PFSK-1 (cell line): ENCODE results near the gene RPL38.

Source experiments
- FOXP2 ChIP-seq: optimal IDR thresholded peaks from 2 replicates; pipeline ENCODE3; 2011; ENCODE audit warnings: borderline replicate concordance, control low read depth, inconsistent platforms; ENCODE audit not compliant: insufficient read depth; ENCODE audit errors: extremely low read length, extremely low read depth
- POLR2AphosphoS5 ChIP-seq: IDR thresholded peaks from 2 replicates; pipeline ENCODE4 v1.6.1; 2012; ENCODE audit warnings: low read depth, mild to moderate bottlenecking, control low read depth, low read length, moderate library complexity
- REST ChIP-seq, 2 experiments: IDR thresholded peaks; 2 replicates each; pipeline versions ENCODE4 v1.6.1 to v1.8.0; 2011 to 2012; ENCODE audit warnings: low read depth in 2 of 2, low read length in 2 of 2, control low read depth in 1 of 2, inconsistent platforms in 1 of 2, mild to moderate bottlenecking in 1 of 2, moderate library complexity in 1 of 2; ENCODE audit not compliant: insufficient read depth in 1 of 2
- SIN3A ChIP-seq: IDR thresholded peaks from 2 replicates; pipeline ENCODE4 v1.6.1; 2012; ENCODE audit warnings: mild to moderate bottlenecking, low read length, moderate library complexity, borderline replicate concordance; ENCODE audit not compliant: insufficient read depth
- TAF1 ChIP-seq: IDR thresholded peaks from 2 replicates; pipeline ENCODE4 v1.6.1; 2012; ENCODE audit warnings: low read length, control low read depth, borderline replicate concordance; ENCODE audit not compliant: insufficient read depth

RPL38 gene

GRCh38 chr17:74183411-74183810, 20.1 kb upstream of the RPL38 start:
- TF ChIP-seq SIN3A (no peak), REST (IDR thresholded peaks at IDR 0.05; ENCODE audit: insufficient read depth in 1 of 2, low read depth in 2 of 2, low read length in 2 of 2) (no peak), POLR2AphosphoS5 (no peak), TAF1 (no peak)

- TF ChIP-seq TAF1 (no peak), REST (IDR thresholded peaks at IDR 0.05; ENCODE audit: insufficient read depth in 1 of 2, low read depth in 2 of 2, low read length in 2 of 2) (no peak), SIN3A (no peak), FOXP2 (no peak), POLR2AphosphoS5 (no peak)
Observed at GRCh38 chr17:74185571-74186185, 17.8 kb upstream of the RPL38 start.

- TF ChIP-seq FOXP2 (no peak), POLR2AphosphoS5 (no peak), SIN3A (no peak), TAF1 (no peak), REST (IDR thresholded peaks at IDR 0.05; ENCODE audit: insufficient read depth in 1 of 2, low read depth in 2 of 2, low read length in 2 of 2) (no peak)
Observed at GRCh38 chr17:74186498-74186897, 17.0 kb upstream of the RPL38 start.

- TF ChIP-seq FOXP2 (no peak), TAF1 (no peak), POLR2AphosphoS5 (no peak), SIN3A (no peak), REST (IDR thresholded peaks at IDR 0.05; ENCODE audit: insufficient read depth in 1 of 2, low read depth in 2 of 2, low read length in 2 of 2) (no peak)
Observed at GRCh38 chr17:74187761-74188160, 15.7 kb upstream of the RPL38 start.

- no peak for TF ChIP-seq FOXP2
- TF ChIP-seq SIN3A: no peak
- TF ChIP-seq TAF1: no peak
- no peak for TF ChIP-seq REST (IDR thresholded peaks at IDR 0.05; ENCODE audit: insufficient read depth in 1 of 2, low read depth in 2 of 2, low read length in 2 of 2)
Observed at GRCh38 chr17:74190154-74190553, 13.3 kb upstream of the RPL38 start.
